SK-MEL-5 (cell line): ENCODE measurements around the gene TIE1. TPM values are rescaled to one million over a fixed set of nuclear protein-coding genes. Genes with fewer than 3 reads are reported as not detected.

Experiments used
- DNase-seq: peaks from one replicate; pipeline ENCODE4 v3.0.0-alpha.2; 2016; ENCODE audit warnings: low read depth, low spot score
- in situ Hi-C: cut with HindIII; loops from 2 replicates; pipeline ENCODE4 v1.10.0; 2016; ENCODE audit warnings: low sequenced_read_pairs, high pct_unique_total_duplicates, low pct_unique_long_range_greater_than_20kb
- total RNA-seq: library from RNA; depleted of rRNA; stranded (reverse); fragments of >200 nt; shearing (Covaris generic); gene quantifications from 2 replicates; pipeline ENCODE4 v1.2.3, GENCODE V29; 2014

Gene TIE1
- total RNA-seq, 1 experiment from 2014 or later, result 0.08 TPM

DNA sequence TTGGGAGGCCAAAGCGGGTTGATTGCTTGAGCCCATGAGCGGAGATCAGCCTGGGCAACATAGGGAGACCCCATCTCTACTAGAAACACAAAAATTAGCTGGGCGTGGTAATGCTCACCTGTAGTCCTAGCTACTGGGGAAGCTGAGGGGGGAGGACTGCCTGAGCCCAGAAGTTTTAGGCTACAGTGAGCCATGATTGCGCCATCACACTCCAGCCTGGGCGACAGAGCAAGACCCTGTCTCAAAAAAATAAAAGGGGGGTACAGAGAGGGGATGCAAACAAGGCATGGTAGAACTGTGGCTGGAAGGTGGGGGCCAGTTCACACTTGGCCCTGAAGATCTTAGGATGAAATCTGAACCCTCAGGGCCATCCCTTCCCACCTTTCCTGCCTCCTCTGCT is 14.2 kb upstream of the TIE1 start:
- DNase-seq, result no peak
- in situ Hi-C loops, result no loop called here

DNA sequence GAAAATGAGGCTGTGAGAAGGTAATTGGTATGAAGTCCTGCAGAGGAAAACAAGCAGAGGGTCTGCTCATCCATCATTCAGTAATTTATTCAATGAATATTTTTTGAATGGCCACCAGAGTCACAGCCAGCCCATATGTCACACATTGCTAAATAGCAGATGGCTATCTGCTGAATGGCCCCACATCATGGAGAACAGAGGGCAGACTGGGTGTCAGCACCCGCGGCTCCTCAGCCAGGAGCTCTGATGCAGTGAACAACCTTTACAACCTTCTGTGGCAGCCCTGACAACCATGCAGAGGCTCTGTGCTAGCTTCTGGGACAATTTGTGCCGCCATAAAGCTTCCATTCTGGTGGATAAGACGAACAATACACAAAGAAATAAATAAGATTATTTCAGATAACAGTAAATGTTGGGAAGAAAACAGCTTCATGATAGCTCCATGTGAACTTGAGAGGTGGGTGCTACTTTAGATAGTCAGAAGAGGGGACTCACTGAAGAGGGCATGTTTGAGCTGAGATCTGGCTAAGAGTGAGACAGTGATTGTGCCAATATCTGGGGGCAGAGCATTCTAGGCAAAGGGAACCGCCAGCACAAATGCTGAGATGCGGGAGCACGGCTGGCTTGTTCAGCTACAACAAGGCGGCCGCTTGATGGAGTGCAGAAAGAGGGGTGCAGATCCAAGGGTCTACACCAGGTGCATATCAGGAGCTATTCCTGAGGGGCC is 12.6 kb upstream of the TIE1 start:
- in situ Hi-C loops, result no loop called here
- DNase-seq, result no peak

DNA sequence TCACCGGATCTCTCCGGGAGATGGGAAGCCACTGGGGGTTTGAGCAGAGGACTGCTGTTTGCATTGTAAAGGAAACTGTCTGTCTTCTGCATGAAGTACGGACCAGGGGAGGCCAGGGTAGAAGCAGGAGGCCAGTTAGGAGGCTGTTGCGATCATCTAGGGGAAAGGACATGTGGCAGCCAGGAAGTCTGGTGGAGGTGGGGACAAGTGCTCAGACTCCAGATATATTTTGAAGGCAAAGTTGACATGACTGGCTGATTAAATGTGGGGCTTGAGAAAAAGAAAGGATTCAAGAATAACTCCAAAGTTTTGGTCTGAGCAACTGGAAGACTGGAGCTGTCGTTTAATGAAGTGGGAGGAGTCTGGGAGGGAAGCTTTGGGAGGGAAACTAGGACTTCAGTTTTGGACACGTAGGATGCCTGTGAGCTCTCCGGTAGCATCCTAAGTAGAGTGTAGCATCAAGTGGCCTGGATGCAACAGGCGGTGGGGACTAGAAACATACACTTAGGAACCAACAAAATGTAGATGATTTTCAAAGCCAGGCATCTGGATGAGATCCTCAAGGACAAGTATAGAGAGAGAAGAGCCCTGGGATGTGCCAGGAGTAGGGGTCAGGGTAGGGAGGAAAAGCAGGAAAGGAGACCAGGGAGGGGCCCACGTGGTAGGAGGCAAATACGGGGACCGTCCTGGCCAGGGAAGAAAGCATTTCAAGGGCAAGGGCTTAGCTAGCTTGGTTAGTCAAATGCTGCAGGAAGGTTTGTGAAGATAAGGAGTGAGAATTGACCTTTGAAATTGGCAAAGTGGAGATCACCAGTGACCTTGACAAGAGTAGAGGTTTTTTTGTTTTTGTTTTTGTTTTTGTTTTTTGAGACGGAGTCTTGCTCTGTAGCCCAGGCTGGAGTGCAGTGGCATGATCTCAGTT is 11.7 kb upstream of the TIE1 start:
- in situ Hi-C loops, result no loop called here
- no peak for DNase-seq

DNA sequence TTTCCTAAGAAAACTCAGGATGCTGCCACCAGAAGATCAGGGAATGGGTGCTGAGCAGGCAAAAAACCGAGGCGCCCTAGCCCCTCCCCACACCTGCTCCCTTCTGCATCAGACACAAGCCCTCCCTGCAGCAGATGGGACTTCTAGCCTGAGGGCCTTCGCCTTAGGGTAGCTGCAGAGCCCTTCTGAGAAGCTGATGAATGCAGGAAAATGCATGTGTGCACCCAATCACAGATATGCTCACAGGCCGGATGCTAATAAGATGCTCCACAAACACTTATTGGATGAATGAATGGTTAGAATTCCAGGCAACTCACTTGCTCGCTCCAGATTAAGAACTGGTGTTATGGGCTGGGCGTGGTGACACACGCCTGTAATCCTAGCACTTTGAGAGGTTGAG is 8.6 kb upstream of the TIE1 start:
- no peak for DNase-seq
- in situ Hi-C loops, result no loop called here

DNA sequence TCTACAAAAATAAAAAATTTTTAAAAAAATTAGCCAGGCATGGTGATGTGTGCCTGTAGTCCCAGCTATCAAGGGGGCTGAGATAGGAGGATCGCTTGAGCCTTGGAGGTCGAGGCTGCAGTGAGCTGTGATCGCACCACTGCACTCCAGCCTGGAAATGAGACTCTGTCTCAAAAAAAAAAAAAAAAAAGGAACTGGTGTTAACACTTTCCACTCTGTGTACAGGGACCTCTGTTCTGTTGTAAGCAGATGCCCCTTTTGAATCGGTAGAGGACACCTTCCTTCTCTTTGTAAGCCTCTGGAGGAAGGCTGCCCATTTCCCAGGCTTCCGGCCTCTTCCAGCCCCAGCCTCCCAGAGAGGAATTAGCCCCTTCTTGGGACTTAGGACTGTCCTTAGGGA is 8.1 kb upstream of the TIE1 start:
- no peak for DNase-seq
- in situ Hi-C loops, result no loop called here

DNA sequence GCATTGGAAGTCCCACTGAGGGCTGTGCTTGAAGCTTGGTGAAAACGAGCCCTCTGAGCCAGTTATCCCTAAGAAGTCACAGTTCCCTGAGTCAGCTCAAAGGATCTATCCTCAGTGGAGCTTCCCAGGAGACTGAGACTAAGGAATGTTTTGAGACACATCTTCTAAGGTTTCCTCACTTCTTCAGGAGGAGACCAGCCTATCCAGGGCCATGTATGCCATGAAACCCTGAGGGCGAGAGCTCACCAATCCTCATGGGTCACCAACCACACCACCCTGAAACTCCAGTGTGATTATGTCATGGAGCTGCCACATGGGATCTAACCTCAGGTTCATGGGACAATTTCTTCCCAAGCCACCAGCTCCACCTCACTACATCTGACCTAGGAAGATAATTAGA is 7.6 kb upstream of the TIE1 start:
- in situ Hi-C loops, result no loop called here
- DNase-seq, result no peak

DNA sequence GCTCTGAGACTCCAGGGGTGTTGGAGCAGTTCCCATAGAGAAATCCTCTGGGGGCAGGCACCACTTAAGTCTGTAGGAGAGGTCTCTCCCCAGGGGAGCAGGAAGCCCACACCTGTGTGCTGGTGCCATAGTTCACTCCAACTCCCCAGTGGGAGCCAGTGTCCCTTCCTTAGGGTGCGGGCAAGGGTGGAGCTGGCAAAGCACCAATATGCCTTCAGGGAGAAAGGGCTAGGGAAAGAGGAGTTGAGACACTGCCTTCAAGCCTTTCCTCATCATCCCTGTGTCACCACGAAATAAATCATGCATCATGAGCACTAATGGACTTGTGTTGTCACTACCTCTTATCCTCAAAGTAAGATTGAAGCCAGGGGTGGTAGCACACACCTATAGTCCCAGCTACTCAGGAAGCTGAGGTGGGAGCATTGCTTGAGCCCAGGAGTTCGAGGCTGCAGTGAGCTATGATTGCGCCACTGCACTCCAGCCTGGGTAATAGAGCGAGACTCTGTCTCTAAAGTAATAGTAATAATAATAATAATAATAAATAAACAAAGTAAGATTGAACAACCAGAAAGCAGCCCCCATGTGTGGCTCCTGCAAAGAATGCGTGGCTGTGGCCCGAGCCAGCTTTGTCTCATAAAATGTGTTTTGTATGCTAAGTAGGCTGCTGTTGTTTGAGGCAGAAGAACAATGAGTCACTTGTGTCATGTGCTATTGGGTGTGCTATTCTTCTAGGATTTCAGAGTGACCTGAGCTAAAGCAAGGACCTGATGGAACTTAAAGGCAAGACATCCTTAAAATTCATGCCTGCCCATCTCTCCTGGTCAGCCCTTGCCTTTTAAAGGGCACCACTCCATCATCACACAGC is 6.7 kb upstream of the TIE1 start:
- in situ Hi-C loops, result no loop called here
- DNase-seq, result no peak

DNA sequence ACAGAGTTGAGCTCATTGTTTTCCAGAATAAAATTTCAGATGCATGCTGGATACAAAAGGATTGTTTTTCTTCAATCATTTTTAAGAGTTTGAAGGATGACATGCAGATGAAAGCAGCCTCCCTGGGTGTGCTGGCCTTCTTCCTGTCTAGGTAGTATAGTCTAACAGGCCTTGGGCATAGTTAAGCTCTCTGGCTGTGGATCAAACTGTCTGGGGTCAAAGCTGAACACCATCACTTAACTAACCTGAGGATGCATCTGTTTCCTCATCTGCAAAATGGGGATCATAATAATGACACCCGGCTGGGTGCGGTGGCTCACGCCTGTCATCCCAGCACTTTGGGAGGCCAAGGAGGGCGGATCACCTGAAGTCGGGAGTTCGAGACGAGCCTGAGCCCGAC is 6.0 kb upstream of the TIE1 start:
- in situ Hi-C loops, result no loop called here
- DNase-seq, result no peak

DNA sequence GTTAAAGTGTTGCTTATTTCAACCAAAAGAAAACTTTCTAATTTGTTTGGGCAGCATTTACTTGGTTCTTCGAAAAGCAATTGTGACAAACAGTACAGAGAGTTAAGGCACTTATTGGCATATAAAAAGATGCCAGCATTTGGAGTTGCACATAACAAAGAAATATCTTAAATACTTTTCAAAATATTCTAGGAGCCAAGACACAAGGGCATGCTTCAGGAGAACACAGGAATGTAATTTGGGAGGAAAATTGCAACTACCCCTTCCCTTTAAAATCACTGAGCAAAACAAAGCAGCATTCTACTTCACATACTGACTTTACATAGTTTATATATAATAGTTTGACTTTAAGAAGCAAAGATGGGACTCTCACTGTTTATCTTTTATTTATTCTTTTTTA is 4.6 kb upstream of the TIE1 start:
- no peak for DNase-seq
- in situ Hi-C loops, result no loop called here

DNA sequence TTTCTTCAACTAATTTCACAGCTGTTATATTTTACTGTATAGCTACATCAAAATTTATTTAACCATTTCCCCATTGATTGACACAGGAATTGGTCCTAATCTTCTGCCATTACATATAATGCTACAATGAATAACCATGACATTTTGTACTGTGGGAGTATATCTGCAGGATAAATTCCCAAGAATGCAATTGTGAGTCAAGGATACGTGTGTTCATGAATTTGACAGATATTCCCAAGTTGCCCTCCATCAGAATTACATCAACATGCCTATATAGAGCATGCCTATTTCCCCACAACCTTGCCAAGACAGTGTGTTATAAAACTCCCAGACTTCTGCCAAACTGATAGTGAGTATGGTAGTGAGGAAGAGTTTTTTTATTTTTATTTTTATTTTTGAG is 2.7 kb upstream of the TIE1 start:
- in situ Hi-C loops, result no loop called here
- no peak for DNase-seq

DNA sequence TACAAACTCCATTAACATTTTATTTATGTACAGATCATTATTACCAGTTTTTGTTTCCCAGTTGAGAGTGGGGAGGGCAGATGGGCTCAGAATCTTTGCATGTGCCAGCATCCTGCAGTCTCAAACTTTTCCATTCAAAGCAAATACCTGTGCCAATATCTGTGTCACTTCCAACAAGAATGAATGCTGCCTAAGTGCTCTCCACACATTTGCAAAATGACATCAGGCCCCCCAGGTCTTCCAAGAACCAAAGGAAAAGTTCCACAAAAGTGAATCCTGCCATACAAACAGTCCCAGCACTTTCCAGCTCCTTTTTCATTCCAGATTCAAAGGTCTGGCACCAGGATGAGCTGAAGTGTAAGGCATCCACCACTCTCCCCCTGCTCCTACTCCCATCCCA is 1.7 kb upstream of the TIE1 start:
- no peak for DNase-seq
- in situ Hi-C loops, result no loop called here

DNA sequence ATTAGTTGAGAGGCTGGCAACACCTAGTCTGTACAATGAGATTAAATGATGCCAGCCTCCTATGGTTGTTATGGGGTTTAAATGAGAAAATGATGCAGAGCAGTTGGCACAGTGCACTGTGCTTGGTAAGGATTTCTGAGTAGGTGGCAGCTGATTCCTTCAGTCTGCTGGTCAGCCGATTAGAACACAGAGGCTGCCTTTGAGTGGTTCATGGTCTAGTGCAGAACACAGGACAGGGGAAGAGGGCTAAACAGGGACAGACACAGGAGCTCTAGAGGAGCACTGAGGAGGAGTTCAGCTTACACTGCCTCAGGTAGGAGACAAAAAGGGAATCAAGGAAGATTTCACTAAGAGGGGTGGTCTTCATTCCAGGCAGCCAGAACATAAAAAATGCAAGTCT is 1.4 kb downstream of the TIE1 start:
- in situ Hi-C loops, result no loop called here
- DNase-seq, result peak; percentile 55

DNA sequence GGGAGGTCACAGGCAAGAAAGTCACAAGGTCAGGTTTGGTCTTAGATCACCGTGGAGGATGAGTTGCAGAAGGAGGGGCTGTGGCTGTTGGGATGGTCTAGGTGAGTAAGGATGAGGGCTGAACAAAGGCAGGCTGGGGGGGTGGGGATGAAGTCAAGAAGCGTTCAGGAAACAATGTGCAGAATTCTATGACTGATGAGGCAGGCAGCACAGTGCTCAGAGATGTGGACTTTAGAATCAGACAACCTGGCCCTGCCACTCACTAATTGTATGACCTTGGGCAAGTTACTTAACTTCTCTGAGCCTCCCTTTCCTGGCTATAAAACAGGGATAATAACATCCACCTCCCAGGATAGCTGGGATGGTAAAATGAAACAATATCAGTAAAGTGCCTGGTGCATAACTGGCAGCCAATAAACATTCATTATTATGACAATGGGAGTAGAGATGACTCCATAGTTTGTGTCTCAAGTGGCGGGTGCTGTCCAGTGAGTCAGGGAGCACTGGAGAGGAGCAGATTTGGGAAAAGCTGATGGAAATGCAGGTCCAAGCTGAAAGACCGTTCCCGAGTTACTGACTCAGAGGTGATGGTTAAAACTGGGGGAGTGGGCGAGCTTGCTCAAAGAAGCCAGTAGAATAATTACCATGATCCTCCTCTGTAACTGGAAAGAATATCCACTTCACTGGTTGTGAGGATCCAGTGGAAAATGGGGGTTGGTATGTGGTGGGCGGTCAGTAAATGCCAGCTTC is 2.1 kb downstream of the TIE1 start:
- in situ Hi-C loops, result no loop called here
- no peak for DNase-seq

DNA sequence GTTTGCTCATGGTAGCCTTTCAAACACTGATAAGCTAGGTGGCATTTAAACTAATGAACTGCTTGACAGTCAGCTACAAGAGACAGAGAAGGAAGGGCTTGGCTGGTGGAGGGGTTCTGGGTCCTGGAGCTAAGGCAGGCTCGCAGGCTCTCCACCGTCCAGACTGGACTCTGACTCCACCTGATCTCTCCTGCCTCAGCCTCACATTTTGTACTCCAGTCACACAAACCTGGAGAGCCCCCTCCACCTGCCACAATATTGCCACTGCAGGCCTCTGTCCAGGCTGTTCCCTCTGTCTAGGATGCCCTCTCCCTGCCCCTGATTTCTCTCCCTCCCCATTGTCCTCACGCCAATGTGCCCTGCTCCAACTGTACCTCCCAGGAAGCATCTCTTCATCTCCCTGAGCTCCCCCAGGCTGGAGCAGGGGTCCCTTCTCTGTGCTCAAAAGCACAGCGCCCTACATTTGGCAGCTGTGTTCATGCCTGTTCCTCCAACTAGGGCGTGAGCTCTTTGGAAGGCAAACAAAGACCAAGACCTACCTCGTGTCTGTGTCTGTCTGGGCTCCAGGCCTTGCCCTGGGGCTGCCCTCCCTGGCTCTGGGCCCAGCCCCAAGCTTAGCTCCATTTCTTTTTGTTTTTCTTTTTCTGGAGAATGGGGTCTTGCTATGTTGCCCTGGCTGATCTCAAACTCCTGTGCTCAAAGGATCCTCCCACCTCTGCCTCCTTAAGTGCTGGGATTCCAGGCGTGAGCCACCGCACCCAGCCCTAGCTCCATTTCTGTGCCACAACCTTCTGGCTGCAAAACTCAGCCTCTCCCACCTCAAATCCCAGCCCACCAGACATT is 2.9 kb downstream of the TIE1 start:
- no peak for DNase-seq
- in situ Hi-C loops, result no loop called here

DNA sequence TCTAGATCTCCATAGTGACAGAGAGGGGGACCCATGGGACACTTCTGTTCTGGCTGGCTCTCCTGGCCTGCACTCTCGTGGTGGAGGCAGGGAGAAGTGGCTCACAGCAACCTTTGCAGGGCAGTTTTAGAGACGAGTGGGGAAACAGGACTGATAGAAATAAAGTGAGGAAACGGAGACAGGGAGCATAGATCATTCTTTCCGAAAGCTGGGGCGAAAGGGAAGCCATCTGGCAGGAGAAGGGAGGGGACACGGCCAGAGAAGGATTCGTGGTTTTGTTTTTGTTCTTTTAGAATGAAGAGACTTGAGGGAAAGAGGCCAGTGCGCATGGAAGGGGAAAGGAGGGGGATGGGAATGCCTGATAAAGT is 3.5 kb downstream of the TIE1 start:
- DNase-seq, result no peak
- in situ Hi-C loops, result no loop called here

DNA sequence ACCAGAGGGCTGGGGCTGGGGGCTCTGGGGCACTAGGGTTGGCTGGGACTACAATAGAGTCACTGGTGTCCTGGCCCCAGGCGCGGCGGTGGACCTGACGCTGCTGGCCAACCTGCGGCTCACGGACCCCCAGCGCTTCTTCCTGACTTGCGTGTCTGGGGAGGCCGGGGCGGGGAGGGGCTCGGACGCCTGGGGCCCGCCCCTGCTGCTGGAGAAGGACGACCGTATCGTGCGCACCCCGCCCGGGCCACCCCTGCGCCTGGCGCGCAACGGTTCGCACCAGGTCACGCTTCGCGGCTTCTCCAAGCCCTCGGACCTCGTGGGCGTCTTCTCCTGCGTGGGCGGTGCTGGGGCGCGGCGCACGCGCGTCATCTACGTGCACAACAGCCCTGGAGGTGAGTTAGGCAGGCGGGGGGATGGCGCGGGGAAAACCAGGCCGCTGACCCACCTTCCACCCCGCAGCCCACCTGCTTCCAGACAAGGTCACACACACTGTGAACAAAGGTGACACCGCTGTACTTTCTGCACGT is 4.1 kb downstream of the TIE1 start:
- in situ Hi-C loops, result no loop called here
- no peak for DNase-seq

DNA sequence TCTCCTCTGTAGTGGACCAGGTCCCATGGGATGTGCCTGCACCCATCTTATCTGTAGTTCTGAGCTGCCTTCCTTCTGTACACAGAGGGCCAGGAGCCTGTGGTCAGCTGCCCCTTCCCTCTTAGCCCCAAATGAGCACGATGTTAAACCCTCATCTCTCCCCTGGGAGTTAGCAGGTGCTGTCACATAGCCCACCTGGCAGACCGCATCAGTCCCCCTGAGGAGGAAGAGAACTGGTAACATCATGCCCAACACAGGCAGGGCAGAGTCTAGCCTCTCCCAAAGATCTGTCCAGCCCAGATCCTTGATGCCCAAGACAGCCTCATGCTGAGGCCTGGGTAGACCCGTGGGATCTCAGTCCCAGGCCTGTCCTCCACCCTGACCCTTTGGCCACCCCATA is 4.7 kb downstream of the TIE1 start:
- DNase-seq, result no peak
- in situ Hi-C loops, result no loop called here
